ENCODE measurements around the gene TOPORS.

Gene TOPORS

GRCh38 chr9:32502464-32502863, 49.9 kb downstream of the TOPORS start:
- no peak for DNase-seq (ENCODE audit: low read depth)

GRCh38 chr9:32501868-32502267, 50.5 kb downstream of the TOPORS start:
- no peak for DNase-seq (ENCODE audit: low read depth)

- no peak for DNase-seq (ENCODE audit: low read depth)
Measured at GRCh38 chr9:32500768-32501167, 51.6 kb downstream of the TOPORS start.

- no peak for DNase-seq (ENCODE audit: low read depth)
Measured at GRCh38 chr9:32497921-32498320, 54.5 kb downstream of the TOPORS start.

GRCh38 chr9:32490601-32491000, 61.8 kb downstream of the TOPORS start:
- no peak for DNase-seq (ENCODE audit: low read depth)
